Measurements from ENCODE around the gene GADD45G. TPM values are rescaled to one million over a fixed set of nuclear protein-coding genes. Genes with fewer than 3 reads are reported as not detected.

GADD45G gene
- total RNA-seq, 1 donor from 2014 or later, result 5.6 TPM

- DNase-seq, result no peak
Measured at GRCh38 chr9:89654025-89654662, 49.3 kb downstream of the GADD45G start.

- DNase-seq, result no peak
Measured at GRCh38 chr9:89655056-89655989, 50.5 kb downstream of the GADD45G start.

Other genes starting within 250 kb of the GADD45G start
- 12.0 TPM for gene SEMA4D, start 106.9 kb upstream of the GADD45G start, total RNA-seq

Measured in occipital lobe (tissue), 2 donors.